DND-41 (cell line): ENCODE results near the gene SORT1.
A peak's percentile ranks its signal among the peaks of the same experiment; 100 is the strongest.
"Not testable (repeated sequence)": the region's sequence is repeated elsewhere in the genome, so short reads cannot be mapped to it uniquely, and the experiment has no call there.

Experiments
- ATAC-seq: fragments of 200-7000 bp; cut with Tn5 transposase; 3 replicates; pipeline ENCODE4 v1.9.1; 2021; ENCODE audit warnings: low read depth; ENCODE audit not compliant: insufficient read depth
- DNase-seq: peaks from one replicate; pipeline ENCODE4 v3.0.0-alpha.2; 2020
- H2AFZ ChIP-seq: 2 replicates; pipeline ENCODE4 v1.6.0; 2012; ENCODE audit warnings: low read depth, low read length
- H3K27ac ChIP-seq: 2 replicates; pipeline ENCODE4 v1.5.1; 2012; ENCODE audit warnings: low read length, inconsistent platforms
- H3K27me3 ChIP-seq: fragments of 200-600 bp; sonication (generic); 2 replicates; pipeline ENCODE4 v1.6.0; 2012; ENCODE audit warnings: low read length, mild to moderate bottlenecking, inconsistent platforms; ENCODE audit not compliant: insufficient read depth, poor library complexity
- H3K36me3 ChIP-seq: 2 replicates; pipeline ENCODE4 v1.5.1; 2012; ENCODE audit warnings: low read length, inconsistent platforms; ENCODE audit not compliant: insufficient read depth
- H3K4me1 ChIP-seq: 2 replicates; pipeline ENCODE4 v1.5.1; 2012; ENCODE audit warnings: mild to moderate bottlenecking, low read length; ENCODE audit not compliant: insufficient read depth
- H3K4me2 ChIP-seq: 2 replicates; pipeline ENCODE4 v1.6.0; 2012; ENCODE audit warnings: mild to moderate bottlenecking, moderate library complexity, low read length, inconsistent platforms; ENCODE audit not compliant: insufficient read depth
- H3K4me3 ChIP-seq, 2 experiments: fragments of 200-600 bp in 1 of 2; shearing (Covaris generic) in 1 of 2; 2 replicates each; pipeline ENCODE4 v1.5.1; 2012 to 2016; ENCODE audit warnings: inconsistent platforms in 2 of 2, low read length in 2 of 2, mild to moderate bottlenecking in 2 of 2, low read depth in 1 of 2, moderate library complexity in 1 of 2
- H3K79me2 ChIP-seq: 2 replicates; pipeline ENCODE4 v1.6.0; 2012; ENCODE audit warnings: low read length, inconsistent platforms; ENCODE audit not compliant: insufficient read depth
- H3K9ac ChIP-seq: 2 replicates; pipeline ENCODE4 v1.6.0; 2012; ENCODE audit warnings: low read depth, mild to moderate bottlenecking, inconsistent platforms, low read length, moderate library complexity
- H3K9me3 ChIP-seq: 2 replicates; pipeline ENCODE4 v1.5.1; 2012; ENCODE audit warnings: low read length, moderate library complexity, mild to moderate bottlenecking, inconsistent platforms; ENCODE audit not compliant: insufficient read depth, severe bottlenecking
- H4K20me1 ChIP-seq: 2 replicates; pipeline ENCODE4 v1.6.0; 2012; ENCODE audit warnings: low read length; ENCODE audit not compliant: insufficient read depth
- CTCF ChIP-seq: IDR thresholded peaks from 2 replicates; pipeline ENCODE4 v1.5.1; 2012; ENCODE audit warnings: borderline replicate concordance, low read length, moderate library complexity, mild to moderate bottlenecking; ENCODE audit not compliant: poor library complexity, severe bottlenecking; ENCODE audit errors: extremely low read depth
- EZH2 ChIP-seq: IDR thresholded peaks from 3 replicates; pipeline ENCODE4 v1.6.1; 2012; ENCODE audit warnings: borderline replicate concordance, low read depth, mild to moderate bottlenecking, moderate library complexity, low read length, inconsistent platforms; ENCODE audit not compliant: severe bottlenecking

Gene SORT1

GRCh38 chr1:109377698-109378097, 20.0 kb downstream of the SORT1 start:
- TF ChIP-seq EZH2 (no peak), CTCF (no peak)
- no peak overlapping the region for H3K27ac ChIP-seq
- H3K9me3 ChIP-seq, result no peaks in the 10 kb centered on the region
- H2AFZ ChIP-seq, result no peak overlapping the region
- H3K27me3 ChIP-seq, result no peaks in the 10 kb centered on the region
- H3K4me1 ChIP-seq, result 0 out of 2 replicates have a peak, but pooled peaks cover 6% of the 10 kb centered on the region
- no peak for DNase-seq
- no peak overlapping the region for H3K4me2 ChIP-seq
- peaks cover 13% of the 10 kb centered on the region for H4K20me1 ChIP-seq
- no peak overlapping the region for H3K4me3 ChIP-seq
- H3K9ac ChIP-seq, result no peak overlapping the region
- no peak for ATAC-seq
- no peaks in the 10 kb centered on the region for H3K36me3 ChIP-seq
- H3K79me2 ChIP-seq, result peaks cover 78% of the 10 kb centered on the region

- not testable (repeated sequence) for H3K27ac ChIP-seq, H3K9ac ChIP-seq, ATAC-seq, H3K4me2 ChIP-seq, H3K4me3 ChIP-seq, H3K27me3 ChIP-seq, H2AFZ ChIP-seq, DNase-seq, H3K9me3 ChIP-seq, H3K36me3 ChIP-seq
- Histone ChIP-seq H3K4me1 (peaks cover 17% of the 10 kb centered on the region), H3K79me2 (peaks cover 65% of the 10 kb centered on the region), H4K20me1 (peaks cover 26% of the 10 kb centered on the region; the same call in 1 of the 2 replicates)
Measured at GRCh38 chr1:109373696-109374095, 24.0 kb downstream of the SORT1 start.

GRCh38 chr1:109373126-109373525, 24.6 kb downstream of the SORT1 start:
- H3K27me3 ChIP-seq, result no peaks in the 10 kb centered on the region
- no peak overlapping the region for H2AFZ ChIP-seq
- peaks cover 29% of the 10 kb centered on the region; the same call in 1 of the 2 replicates for H4K20me1 ChIP-seq
- peak; percentile 29; the same call in 1 of the 3 replicates for ATAC-seq
- H3K36me3 ChIP-seq, result 0 out of 2 replicates have a peak, but pooled peaks cover 6% of the 10 kb centered on the region
- no peak overlapping the region for H3K9ac ChIP-seq
- TF ChIP-seq CTCF, result no peak
- no peak for TF ChIP-seq EZH2
- H3K27ac ChIP-seq, result no peak overlapping the region
- no peak overlapping the region for H3K4me2 ChIP-seq
- H3K9me3 ChIP-seq, result no peaks in the 10 kb centered on the region
- DNase-seq, result no peak
- peaks cover 67% of the 10 kb centered on the region for H3K79me2 ChIP-seq
- H3K4me3 ChIP-seq, result no peak overlapping the region
- H3K4me1 ChIP-seq, result peaks cover 17% of the 10 kb centered on the region

- no peak overlapping the region for H3K9ac ChIP-seq
- no peak for DNase-seq
- peaks cover 11% of the 10 kb centered on the region for H3K36me3 ChIP-seq
- peaks cover 26% of the 10 kb centered on the region; the same call in 1 of the 2 replicates for H4K20me1 ChIP-seq
- no peak for ATAC-seq
- no peaks in the 10 kb centered on the region for H3K27me3 ChIP-seq
- H3K9me3 ChIP-seq, result no peaks in the 10 kb centered on the region
- H3K79me2 ChIP-seq, result peaks cover 60% of the 10 kb centered on the region
- H3K4me2 ChIP-seq, result no peak overlapping the region
- H3K4me3 ChIP-seq, result no peak overlapping the region
- H3K27ac ChIP-seq, result no peak overlapping the region
- peaks cover 17% of the 10 kb centered on the region for H3K4me1 ChIP-seq
- TF ChIP-seq CTCF, result no peak
- no peak for TF ChIP-seq EZH2
- no peak overlapping the region for H2AFZ ChIP-seq
Measured at GRCh38 chr1:109372281-109372680, 25.4 kb downstream of the SORT1 start.
